Stomach (tissue), 9 donors: Measurements from ENCODE around the gene CBLC. TPM values are rescaled to one million over a fixed set of nuclear protein-coding genes. Genes with fewer than 3 reads are reported as not detected.

ENCODE experiments used
- DNase-seq, 2 donors: peaks; one replicate each; pipeline versions ENCODE4 v3.0.0 to v3.0.0-alpha.2; 2013 to 2019
- H3K27ac ChIP-seq, 5 donors: fragments of 200-600 bp in 4 of 5; sonication (generic) in 4 of 5; one replicate each; pipeline ENCODE4 v1.5.1; 2013 to 2019; ENCODE audit warnings: mild to moderate bottlenecking in 1 of 5, moderate library complexity in 1 of 5
- H3K27me3 ChIP-seq, 3 donors: fragments of 200-600 bp; sonication (generic); one replicate each; pipeline ENCODE4 v1.5.1; 2017 to 2019; ENCODE audit warnings: mixed run types in 1 of 3
- H3K36me3 ChIP-seq, 4 donors: fragments of 200-600 bp; sonication (generic); 1 replicate in 3 of 4; 2 replicates in 1 of 4; pipeline ENCODE4 v1.5.1; 2016 to 2019
- H3K4me1 ChIP-seq, 4 donors: fragments of 200-600 bp; sonication (generic); one replicate each; pipeline ENCODE4 v1.5.1; 2016 to 2019
- H3K4me3 ChIP-seq, 4 donors: fragments of 200-600 bp; sonication (generic) in 3 of 4; one replicate each; pipeline ENCODE4 v1.5.1; 2016 to 2019; ENCODE audit warnings: mild to moderate bottlenecking in 1 of 4
- H3K9me3 ChIP-seq, 4 donors: fragments of 200-600 bp; sonication (generic); one replicate each; pipeline ENCODE4 v1.5.1; 2016 to 2019
- CTCF ChIP-seq, 7 experiments: fragments of 450-650 bp in 4 of 7; fragments of 200-600 bp in 3 of 7; sonication (generic) in 3 of 7; IDR thresholded peaks; one replicate each; pipeline ENCODE4 v1.5.1; 2016 to 2019; ENCODE audit warnings: antibody characterized with exemption in 7 of 7, control low read depth in 2 of 7, mild to moderate bottlenecking in 1 of 7
- EP300 ChIP-seq: sonication (generic); formaldehyde crosslinking; IDR thresholded peaks from one replicate; pipeline ENCODE4 v1.6.1; 2017; ENCODE audit warnings: antibody characterized with exemption
- POLR2A ChIP-seq, 4 donors: fragments of 450-650 bp; IDR thresholded peaks; one replicate each; pipeline ENCODE4 v1.6.1; 2016; ENCODE audit warnings: antibody characterized with exemption in 4 of 4, control low read depth in 2 of 4, mild to moderate bottlenecking in 1 of 4, moderate library complexity in 1 of 4
- POLR2AphosphoS5 ChIP-seq, 3 donors: sonication (generic); formaldehyde crosslinking; IDR thresholded peaks; one replicate each; pipeline ENCODE4 v1.6.1; 2016; ENCODE audit warnings: antibody characterized with exemption in 3 of 3
- WGBS, 5 donors: extraction: QIAGEN DNeasy Blood & Tissue Kit in 3 of 5; methylation state at CpG; one replicate each; pipeline versions ENCODE4 v1.1.5 to v1.1.7; 2013 to 2018; 5-methylcytosine and 5-hydroxymethylcytosine counted together
- intact Hi-C: fragments of 100-400 bp; cut with DNase I; formaldehyde crosslinking; loops from one replicate; pipeline ENCODE4 v1.15.1; 2023; ENCODE audit warnings: low total_unique reads
- polyA plus RNA-seq, 3 donors: library from polyadenylated mRNA; stranded (reverse); fragments of 200-250 nt; gene quantifications; one replicate each; pipeline ENCODE4 v1.2.3, GENCODE V29; 2013
- total RNA-seq, 5 donors: library from RNA; depleted of rRNA; stranded (reverse); fragments of >200 nt; gene quantifications; one replicate each; pipeline versions ENCODE4 v1.1.0 to v1.2.3, GENCODE V29; 2014 to 2016
- donor health status: healthy with polysubstance abuse.
- donor health status: Bipolar disorder and iron deficiency.
- donor health status: healthy.

CBLC gene
- total and polyA plus RNA-seq, 8 donors: 13.2 to 178 (median 42.8) TPM

DNA sequence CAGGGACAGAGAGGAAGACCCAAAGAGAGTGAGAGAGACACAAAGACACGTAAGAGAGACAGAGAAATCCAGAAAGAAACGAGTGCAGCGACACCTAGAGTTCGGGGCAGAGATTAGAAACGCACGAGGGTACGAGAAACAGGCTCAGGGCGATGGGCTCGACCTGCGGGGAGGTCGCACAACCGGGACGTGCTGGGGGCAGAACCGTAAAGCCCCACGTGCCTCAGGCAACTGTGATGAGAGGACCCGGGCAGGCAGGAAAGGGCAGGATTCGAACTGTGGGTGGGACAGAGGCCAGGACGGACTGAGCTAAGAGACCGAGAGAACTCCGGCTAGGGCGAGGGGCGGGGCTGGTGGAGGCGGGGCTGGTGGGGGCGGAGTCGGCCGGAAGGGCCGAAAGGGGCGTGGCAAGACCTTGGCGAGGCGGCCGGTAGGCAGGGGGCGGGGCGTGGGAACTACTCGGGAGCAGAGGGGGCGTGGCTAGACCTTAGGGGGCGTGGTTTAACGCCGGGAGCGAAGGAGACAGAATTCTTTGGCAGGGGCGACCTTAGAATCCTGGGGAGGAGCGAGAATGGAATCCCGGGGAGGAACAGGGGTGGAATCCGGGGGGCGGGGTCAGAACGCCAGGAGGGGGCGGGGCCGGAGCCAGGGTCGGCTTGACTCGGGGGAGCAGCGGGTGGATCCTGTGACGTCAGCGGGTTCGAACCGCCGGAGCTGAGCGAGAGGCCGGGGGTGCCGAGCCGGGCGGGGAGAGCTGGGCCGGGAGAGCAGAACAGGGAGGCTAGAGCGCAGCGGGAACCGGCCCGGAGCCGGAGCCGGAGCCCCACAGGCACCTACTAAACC, 68.1 kb downstream of the CBLC start, which contains the start of gene NECTIN2:
TSS of gene NECTIN2 (plus strand) at position 686 of the 843 bp plus-strand sequence. CDS start 229 bp downstream, outside the sequence.
- peak; percentile 87 to 97 (median 93) for TF ChIP-seq POLR2AphosphoS5 (IDR thresholded peaks at IDR 0.05)
- peak in 2 of 4 donors; percentile 76 to 83 for TF ChIP-seq POLR2A (IDR thresholded peaks at IDR 0.05)
- peak in 5 of 7 experiments; percentile 35 to 90 (median 60) for TF ChIP-seq CTCF (IDR thresholded peaks at IDR 0.05)
- no peak for TF ChIP-seq EP300
- DNase-seq: peak; percentile 99 to 100
- Histone ChIP-seq H3K9me3 (no peaks in the 10 kb centered on the region), H3K4me1 (peaks cover 37 to 57% (median 52%) of the 10 kb centered on the region in 4 donors), H3K36me3 (no peaks in the 10 kb centered on the region), H3K4me3 (peak within 1 kb of the TSS; percentile 73 to 99 (median 83)), H3K27me3 (no peaks in the 10 kb centered on the region), H3K27ac (peak within 1 kb of the TSS; percentile 97 to 99 (median 99))
- intact Hi-C loops: no loop called here
- WGBS, 5 donors: 0 to 1% (median 1%) methylated on average over 47 to 67 of the region's 67 CpGs

DNA sequence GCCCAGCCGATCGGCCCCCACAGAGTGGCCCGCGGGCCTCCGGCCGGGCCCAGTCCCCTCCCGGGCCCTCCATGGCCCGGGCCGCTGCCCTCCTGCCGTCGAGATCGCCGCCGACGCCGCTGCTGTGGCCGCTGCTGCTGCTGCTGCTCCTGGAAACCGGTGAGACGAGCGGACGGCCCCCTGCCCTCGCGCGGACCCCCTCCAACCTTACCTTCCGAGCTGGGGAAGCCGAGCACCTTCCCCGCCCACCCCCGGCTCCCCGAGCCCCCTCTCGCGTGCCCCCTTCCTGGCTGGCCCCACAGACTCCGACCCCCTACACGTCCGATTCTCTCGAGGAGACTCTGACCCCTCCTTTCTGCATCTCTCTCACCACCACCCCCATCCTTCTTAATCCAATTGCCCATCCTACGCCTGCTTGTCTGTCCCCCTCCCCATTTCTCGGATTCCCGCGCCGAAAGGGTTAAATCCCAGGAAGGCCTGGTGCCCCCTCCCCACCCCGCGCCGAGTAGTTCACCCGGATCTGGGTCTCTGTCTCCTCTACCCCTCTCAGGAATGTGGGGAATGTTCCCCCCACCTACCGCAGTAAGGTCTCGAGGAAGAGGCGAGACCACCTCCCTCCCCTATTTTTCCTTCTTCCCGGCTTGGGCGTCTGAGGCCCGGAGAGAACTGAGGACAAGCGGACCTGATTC, 68.9 kb downstream of the CBLC start:
- intact Hi-C loops: no loop called here
- Histone ChIP-seq H3K27me3 (no peaks in the 10 kb centered on the region), H3K36me3 (peaks cover 0 to 4% (median 0%) of the 10 kb centered on the region in 4 donors), H3K27ac (peak overlapping the region; percentile 97 to 99 (median 99)), H3K9me3 (no peaks in the 10 kb centered on the region), H3K4me3 (peak overlapping the region; percentile 73 to 99 (median 83)), H3K4me1 (peaks cover 41 to 65% (median 58%) of the 10 kb centered on the region in 4 donors)
- TF ChIP-seq CTCF (IDR thresholded peaks at IDR 0.05) (no peak), EP300 (no peak), POLR2AphosphoS5 (IDR thresholded peaks at IDR 0.05) (no peak), POLR2A (IDR thresholded peaks at IDR 0.05) (no peak)
- DNase-seq: peak in 1 of 2 donors; percentile 79
- 0 to 1% (median 1%) methylated on average over 24 to 51 of the region's 51 CpGs for WGBS, 5 donors

DNA sequence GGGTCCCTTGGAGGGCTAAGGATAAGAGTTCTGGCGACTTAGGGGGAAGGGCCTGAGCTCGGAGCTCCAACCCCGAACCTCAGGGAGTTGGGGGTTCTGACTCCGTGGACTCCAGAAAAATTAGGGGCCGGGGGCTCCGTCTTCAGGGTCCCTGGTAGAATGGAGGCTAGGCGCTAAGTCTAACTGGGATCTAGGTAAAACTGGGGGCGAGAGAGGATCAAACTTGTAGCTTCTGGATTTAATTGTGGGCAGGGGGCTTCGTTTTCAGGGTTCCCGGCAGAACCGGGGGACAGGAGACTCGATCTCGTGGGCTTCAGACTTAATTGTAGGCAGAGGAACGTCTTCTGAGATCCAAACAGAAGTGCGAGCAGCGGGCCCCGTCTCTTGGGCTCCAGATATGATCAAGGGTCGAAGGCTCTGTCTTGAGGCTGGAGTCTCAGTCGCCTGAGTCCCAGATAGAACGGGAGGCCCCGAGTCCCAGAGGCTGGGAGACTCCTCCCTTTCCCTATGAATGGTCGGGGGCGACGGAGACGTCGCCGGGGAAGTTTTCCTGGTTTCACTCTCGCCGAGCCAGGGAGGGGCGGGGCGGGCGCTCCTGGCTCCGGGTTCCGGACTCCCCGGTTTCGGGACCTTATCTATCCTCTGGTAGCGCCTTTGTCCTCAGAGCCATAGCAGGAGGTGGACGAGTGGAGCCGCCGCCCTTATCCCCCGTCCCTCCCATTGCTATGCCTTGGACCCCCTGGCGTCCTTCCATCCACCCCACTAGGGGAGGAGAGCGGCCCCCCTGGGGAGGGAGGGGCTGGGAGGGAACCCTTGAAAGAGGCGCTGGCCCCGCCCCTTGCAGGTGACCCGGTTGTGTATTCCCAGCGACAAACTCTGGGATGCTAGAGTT, 69.7 kb downstream of the CBLC start:
- Histone ChIP-seq H3K4me3 (peak overlapping the region; percentile 73 to 99 (median 83)), H3K4me1 (peaks cover 42 to 73% (median 64%) of the 10 kb centered on the region in 4 donors), H3K36me3 (peaks cover 0 to 11% (median 0%) of the 10 kb centered on the region in 4 donors), H3K27me3 (no peaks in the 10 kb centered on the region), H3K27ac (peak overlapping the region; percentile 97 to 99 (median 99)), H3K9me3 (no peaks in the 10 kb centered on the region)
- peak; percentile 92 to 94 for DNase-seq
- WGBS, 5 donors: 0 to 3% (median 1%) methylated on average over 22 to 47 of the region's 47 CpGs
- intact Hi-C loops: no loop called here
- TF ChIP-seq POLR2A (IDR thresholded peaks at IDR 0.05) (peak in 2 of 4 donors; percentile 79 to 84), EP300 (no peak), POLR2AphosphoS5 (IDR thresholded peaks at IDR 0.05) (peak; percentile 56 to 98 (median 94)), CTCF (IDR thresholded peaks at IDR 0.05) (no peak)
